VCaP (cell line): Measurements from ENCODE around the gene SMOC2.

Experiments used
- H3K27ac ChIP-seq: fragments of 450-650 bp; 2 replicates; pipeline ENCODE4 v1.5.1; 2017
- CTCF ChIP-seq: fragments of 450-650 bp; conservative IDR thresholded peaks from 2 replicates; pipeline ENCODE4 v1.5.1; 2017; ENCODE audit warnings: mild to moderate bottlenecking, moderate library complexity

The SMOC2 gene

GRCh38 chr6:168420706-168421105 lies 20.3 kb upstream of the SMOC2 start:
- no peak for TF ChIP-seq CTCF
- H3K27ac ChIP-seq = no peak overlapping the region

GRCh38 chr6:168427184-168427583 lies 13.8 kb upstream of the SMOC2 start:
- no peak overlapping the region for H3K27ac ChIP-seq
- no peak for TF ChIP-seq CTCF

GRCh38 chr6:168428052-168428826 lies 12.7 kb upstream of the SMOC2 start:
- H3K27ac ChIP-seq = no peak overlapping the region
- TF ChIP-seq CTCF = no peak

GRCh38 chr6:168428863-168429262 lies 12.1 kb upstream of the SMOC2 start:
- no peak for TF ChIP-seq CTCF
- no peak overlapping the region for H3K27ac ChIP-seq

- TF ChIP-seq CTCF = no peak
These were observed 8.8 kb upstream of the SMOC2 start for GRCh38 chr6:168432196-168432595.

GRCh38 chr6:168433898-168434297 lies 7.1 kb upstream of the SMOC2 start:
- no peak for TF ChIP-seq CTCF
- H3K27ac ChIP-seq = no peak overlapping the region

More at GRCh38 chr6:168432196-168432595, 8.8 kb upstream of the SMOC2 start:
- no peak overlapping the region for H3K27ac ChIP-seq

- no peak for TF ChIP-seq CTCF
- no peak overlapping the region for H3K27ac ChIP-seq
These were observed 6.5 kb upstream of the SMOC2 start for GRCh38 chr6:168434505-168434904.
